ENCODE measurements around the gene DAGLB. TPM values are rescaled to one million over a fixed set of nuclear protein-coding genes. Genes with fewer than 3 reads are reported as not detected.

Gene DAGLB
- polyA plus RNA-seq, 1 donor (not counting 4 experiments of a cell fraction or from before 2014, with no cell fraction given): 15.5 TPM

- Histone ChIP-seq H3K4me3 (ENCODE audit: control insufficient read depth in 2 of 3, extremely low read depth in 1 of 3, insufficient read depth in 2 of 3, low read depth in 1 of 3, low read length in 3 of 3) (no peak overlapping the region), H3K36me3 (ENCODE audit: control insufficient read depth in 2 of 2, extremely low read depth in 1 of 2, insufficient read depth in 2 of 2, low read length in 2 of 2) (peaks cover 0 to 3% of the 10 kb centered on the region in 2 experiments), H2AFZ (ENCODE audit: control insufficient read depth, low read length) (no peak overlapping the region), H3K4me1 (ENCODE audit: control insufficient read depth, extremely low read depth, insufficient read depth, low read length) (peaks cover 6% of the 10 kb centered on the region), H3K4me2 (ENCODE audit: control insufficient read depth, extremely low read depth, insufficient read depth, low read depth, low read length) (no peak overlapping the region), H3K79me2 (ENCODE audit: control insufficient read depth, insufficient read depth, low read length) (peaks cover 17% of the 10 kb centered on the region), H3K9ac (ENCODE audit: control insufficient read depth, extremely low read depth, insufficient read depth, low read length) (no peak overlapping the region), H4K20me1 (ENCODE audit: control insufficient read depth, extremely low read depth, insufficient read depth, low read length) (peaks cover 5% of the 10 kb centered on the region), H3K9me1 (ENCODE audit: control insufficient read depth, extremely low read depth, insufficient read depth, low read length) (no peaks in the 10 kb centered on the region), H3K27ac (ENCODE audit: control insufficient read depth, insufficient read depth, low read length) (no peak overlapping the region), H3K9me3 (ENCODE audit: control insufficient read depth, low read depth, low read length) (no peaks in the 10 kb centered on the region), H3K27me3 (ENCODE audit: control insufficient read depth, extremely low read depth, insufficient read depth, low read length) (no peaks in the 10 kb centered on the region)
- DNase-seq (ENCODE audit: low read depth, low spot score) (no peak), FAIRE-seq (no peak)
- dilution Hi-C loops (cut with MboI; ENCODE audit: extremely low pct_ligation_motif_present, low sequenced_read_pairs): no loop called here
- TF ChIP-seq EZH2 (IDR thresholded peaks at IDR 0.05; ENCODE audit: low read length) (no peak), CTCF (optimal IDR thresholded peaks at IDR 0.05 in 1 of 3, IDR thresholded peaks at IDR 0.05 in 1 of 3, conservative IDR thresholded peaks at IDR 0.05 in 1 of 3; ENCODE audit: extremely low read depth in 1 of 3, insufficient read depth in 2 of 3, low read length in 3 of 3) (no peak)
These were observed 39.4 kb upstream of the DAGLB start for GRCh38 chr7:6487184-6487545.

GRCh38 chr7:6486438-6487183 is 38.9 kb upstream of the DAGLB start:
- Histone ChIP-seq H3K9ac (ENCODE audit: control insufficient read depth, extremely low read depth, insufficient read depth, low read length) (no peak overlapping the region), H3K4me1 (ENCODE audit: control insufficient read depth, extremely low read depth, insufficient read depth, low read length) (peaks cover 7% of the 10 kb centered on the region), H3K79me2 (ENCODE audit: control insufficient read depth, insufficient read depth, low read length) (peaks cover 22% of the 10 kb centered on the region), H3K27ac (ENCODE audit: control insufficient read depth, insufficient read depth, low read length) (no peak overlapping the region), H4K20me1 (ENCODE audit: control insufficient read depth, extremely low read depth, insufficient read depth, low read length) (peaks cover 7% of the 10 kb centered on the region), H3K36me3 (ENCODE audit: control insufficient read depth in 2 of 2, extremely low read depth in 1 of 2, insufficient read depth in 2 of 2, low read length in 2 of 2) (peaks cover 1 to 5% of the 10 kb centered on the region in 2 experiments), H3K4me3 (ENCODE audit: control insufficient read depth in 2 of 3, extremely low read depth in 1 of 3, insufficient read depth in 2 of 3, low read depth in 1 of 3, low read length in 3 of 3) (no peak overlapping the region), H3K4me2 (ENCODE audit: control insufficient read depth, extremely low read depth, insufficient read depth, low read depth, low read length) (no peak overlapping the region), H3K9me3 (ENCODE audit: control insufficient read depth, low read depth, low read length) (no peaks in the 10 kb centered on the region), H2AFZ (ENCODE audit: control insufficient read depth, low read length) (no peak overlapping the region), H3K9me1 (ENCODE audit: control insufficient read depth, extremely low read depth, insufficient read depth, low read length) (no peaks in the 10 kb centered on the region), H3K27me3 (ENCODE audit: control insufficient read depth, extremely low read depth, insufficient read depth, low read length) (no peaks in the 10 kb centered on the region)
- DNase-seq (ENCODE audit: low read depth, low spot score) (no peak), FAIRE-seq (no peak)
- dilution Hi-C loops (cut with MboI; ENCODE audit: extremely low pct_ligation_motif_present, low sequenced_read_pairs): no loop called here
- TF ChIP-seq CTCF (optimal IDR thresholded peaks at IDR 0.05 in 1 of 3, IDR thresholded peaks at IDR 0.05 in 1 of 3, conservative IDR thresholded peaks at IDR 0.05 in 1 of 3; ENCODE audit: extremely low read depth in 1 of 3, insufficient read depth in 2 of 3, low read length in 3 of 3) (no peak), EZH2 (IDR thresholded peaks at IDR 0.05; ENCODE audit: low read length) (no peak)
